Thyroid gland (tissue), 4 donors: ENCODE results near the gene UCHL5. TPM values are rescaled to one million over a fixed set of nuclear protein-coding genes. Genes with fewer than 3 reads are reported as not detected.

ENCODE experiments used
- DNase-seq, 2 donors: peaks; one replicate each; pipeline ENCODE4 v3.0.0-alpha.2; 2019
- H3K27ac ChIP-seq, 3 donors: fragments of 200-600 bp; sonication (generic); 1 replicate in 2 of 3; 2 replicates in 1 of 3; pipeline ENCODE4 v1.5.1; 2016 to 2019; ENCODE audit warnings: mild to moderate bottlenecking in 1 of 3, moderate library complexity in 1 of 3
- H3K27me3 ChIP-seq: fragments of 200-600 bp; sonication (generic); one replicate; pipeline ENCODE4 v1.5.1; 2019
- H3K36me3 ChIP-seq, 2 donors: fragments of 200-600 bp; sonication (generic); one replicate each; pipeline ENCODE4 v1.5.1; 2016 to 2019
- H3K4me1 ChIP-seq, 2 donors: fragments of 200-600 bp; sonication (generic); one replicate each; pipeline ENCODE4 v1.5.1; 2017 to 2019
- H3K4me3 ChIP-seq, 3 donors: fragments of 200-600 bp; sonication (generic); replicated peaks in 1 of 3; 1 replicate in 2 of 3; 2 replicates in 1 of 3; pipeline ENCODE4 v1.5.1; 2016; ENCODE audit warnings: mild to moderate bottlenecking in 1 of 3
- H3K9me3 ChIP-seq: fragments of 200-600 bp; sonication (generic); one replicate; pipeline ENCODE4 v1.5.1; 2017
- CTCF ChIP-seq, 6 experiments: fragments of 200-600 bp in 3 of 6; fragments of 450-650 bp in 3 of 6; sonication (generic) in 3 of 6; IDR thresholded peaks; one replicate each; pipeline ENCODE4 v1.5.1; 2016 to 2019; ENCODE audit warnings: antibody characterized with exemption in 6 of 6, mild to moderate bottlenecking in 2 of 6, inconsistent platforms in 1 of 6, moderate library complexity in 1 of 6
- POLR2A ChIP-seq, 2 donors: fragments of 450-650 bp; IDR thresholded peaks; one replicate each; pipeline ENCODE4 v1.6.1; 2017; ENCODE audit warnings: antibody characterized with exemption in 2 of 2, mild to moderate bottlenecking in 2 of 2, moderate library complexity in 1 of 2
- WGBS, 2 donors: methylation state at CpG; one replicate each; pipeline ENCODE4 v1.1.5; 2017; 5-methylcytosine and 5-hydroxymethylcytosine counted together
- intact Hi-C: fragments of 100-400 bp; cut with DNase I; formaldehyde crosslinking; loops from one replicate; pipeline ENCODE4 v1.15.1; 2023
- total RNA-seq, 4 donors: library from RNA; depleted of rRNA; stranded (reverse); fragments of >200 nt; gene quantifications; one replicate each; pipeline ENCODE4 v1.2.3, GENCODE V29; 2016

The UCHL5 gene, protein sequence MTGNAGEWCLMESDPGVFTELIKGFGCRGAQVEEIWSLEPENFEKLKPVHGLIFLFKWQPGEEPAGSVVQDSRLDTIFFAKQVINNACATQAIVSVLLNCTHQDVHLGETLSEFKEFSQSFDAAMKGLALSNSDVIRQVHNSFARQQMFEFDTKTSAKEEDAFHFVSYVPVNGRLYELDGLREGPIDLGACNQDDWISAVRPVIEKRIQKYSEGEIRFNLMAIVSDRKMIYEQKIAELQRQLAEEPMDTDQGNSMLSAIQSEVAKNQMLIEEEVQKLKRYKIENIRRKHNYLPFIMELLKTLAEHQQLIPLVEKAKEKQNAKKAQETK
- total RNA-seq = 10 to 100 TPM; 24.5 to 31.1 (median 26.2) TPM

DNA sequence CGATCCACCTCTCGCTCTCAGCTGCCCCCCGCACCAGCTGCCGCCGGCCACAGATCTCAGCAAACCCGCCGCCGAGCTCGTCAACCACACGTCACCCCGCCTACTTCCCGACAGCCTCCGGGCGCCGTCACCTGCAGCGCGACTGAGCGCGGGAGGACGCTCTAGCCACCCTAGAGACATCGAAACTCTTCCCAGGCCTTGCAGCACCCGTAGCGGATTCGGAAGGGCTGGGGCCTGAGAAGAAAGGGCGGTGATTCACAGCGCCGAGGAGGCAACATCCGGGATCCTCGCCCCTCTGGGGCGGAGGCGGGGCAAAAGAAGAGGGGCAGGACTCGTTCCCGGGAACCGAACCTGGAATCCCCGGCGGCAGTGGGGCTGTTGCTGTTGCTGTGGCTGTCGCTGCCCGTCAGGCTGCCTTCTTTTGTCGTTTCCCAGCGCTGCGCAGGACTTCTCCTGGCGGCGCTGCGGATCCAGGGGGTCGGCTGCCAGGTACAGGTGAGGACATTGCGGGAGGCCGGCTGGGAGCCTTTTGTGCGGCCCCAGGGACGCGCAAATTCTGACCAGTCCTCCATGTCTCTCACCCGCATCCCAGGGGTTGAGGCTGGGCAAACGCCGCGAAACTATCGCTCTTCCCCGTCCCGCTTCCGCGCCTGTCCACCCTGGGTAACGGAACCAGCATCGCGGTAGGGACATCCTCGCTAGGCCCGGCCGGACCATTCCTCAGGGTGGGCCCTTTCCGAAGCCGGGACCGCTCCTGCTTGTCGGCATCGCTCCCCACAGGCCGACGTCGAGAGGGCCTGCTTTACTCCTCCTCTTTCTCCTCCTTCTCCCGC lies at the start of gene UCHL5, which contains the start of gene RO60:
Gene UCHL5 (minus strand): TSS at position 79 of the 833 bp plus-strand sequence. CDS start 100 bp downstream, outside the sequence.
Gene RO60 (plus strand): TSS at position 331 of the 833 bp plus-strand sequence. CDS start 9,443 bp downstream, outside the sequence.
- H3K36me3 ChIP-seq = no peaks in the 10 kb centered on the region
- 1% methylated on average over 22 to 29 of the region's 74 CpGs for WGBS, 2 donors
- peak within 1 kb of the TSS; percentile 43 to 85 (median 78) for H3K4me3 ChIP-seq
- H3K27me3 ChIP-seq = no peaks in the 10 kb centered on the region
- peak within 1 kb of the TSS; percentile 80 to 97 (median 96) for H3K27ac ChIP-seq
- peak; percentile 96 to 97 for DNase-seq
- H3K9me3 ChIP-seq = no peaks in the 10 kb centered on the region
- intact Hi-C loops = no loop called here
- TF ChIP-seq CTCF (IDR thresholded peaks at IDR 0.05) = peak in 1 of 6 experiments; percentile 22
- TF ChIP-seq POLR2A (IDR thresholded peaks at IDR 0.05) = peak; percentile 48 to 89
- peaks cover 19 to 24% of the 10 kb centered on the region in 2 donors for H3K4me1 ChIP-seq

DNA sequence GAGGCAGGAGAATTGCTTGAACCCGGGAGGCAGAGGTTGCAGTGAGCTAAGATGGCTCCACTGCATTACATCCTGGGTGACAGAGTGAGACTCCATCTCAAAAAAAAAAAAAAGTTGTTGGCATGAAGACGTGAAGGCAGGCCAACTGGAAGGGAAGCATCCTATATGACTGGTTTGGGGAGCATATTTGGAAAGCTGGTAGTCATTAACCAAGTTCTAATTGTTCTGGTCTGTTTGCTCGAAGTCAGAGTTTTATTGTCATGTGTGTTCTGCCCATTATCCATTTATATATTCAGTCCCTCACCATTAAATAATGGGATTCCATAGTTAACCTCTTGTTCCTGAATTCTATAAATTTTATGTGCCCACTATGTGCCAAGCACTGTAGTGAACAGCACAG lies 49.3 kb upstream of the UCHL5 start:
- Histone ChIP-seq H3K36me3 (no peaks in the 10 kb centered on the region), H3K4me3 (no peak overlapping the region), H3K4me1 (peaks cover 11 to 18% of the 10 kb centered on the region in 2 donors), H3K9me3 (no peaks in the 10 kb centered on the region), H3K27me3 (no peaks in the 10 kb centered on the region), H3K27ac (no peak overlapping the region)
- WGBS, 2 donors = 81 to 84% methylated on average over 3 of the region's 3 CpGs
- intact Hi-C loops = no loop called here
- no peak for DNase-seq
- TF ChIP-seq POLR2A (IDR thresholded peaks at IDR 0.05) (no peak), CTCF (IDR thresholded peaks at IDR 0.05) (no peak)

DNA sequence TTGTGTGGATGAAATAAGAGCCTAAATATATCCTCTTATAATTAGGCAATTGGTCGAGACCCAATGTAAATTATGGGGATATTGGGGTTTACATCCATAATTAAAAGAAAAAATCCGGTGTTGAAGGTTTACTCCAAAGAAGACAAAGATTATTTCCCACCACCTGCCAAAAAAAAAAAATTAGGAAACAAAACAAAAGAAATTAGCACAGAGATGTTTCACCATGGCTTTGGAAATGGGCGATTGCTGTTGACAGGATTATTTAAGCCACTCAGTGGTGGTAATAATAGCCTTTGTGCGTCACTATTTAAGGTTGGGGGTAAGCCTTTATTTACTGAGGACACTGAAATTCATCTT lies 46.6 kb upstream of the UCHL5 start:
- H3K9me3 ChIP-seq = no peaks in the 10 kb centered on the region
- peak overlapping the region; percentile 78 to 87 (median 82) for H3K27ac ChIP-seq
- H3K27me3 ChIP-seq = no peaks in the 10 kb centered on the region
- TF ChIP-seq POLR2A (IDR thresholded peaks at IDR 0.05) (no peak), CTCF (IDR thresholded peaks at IDR 0.05) (no peak)
- WGBS, 2 donors = 61 to 62% methylated on average over 4 of the region's 4 CpGs
- H3K36me3 ChIP-seq = no peaks in the 10 kb centered on the region
- peak overlapping the region in 2 of 3 donors; percentile 42 to 82 for H3K4me3 ChIP-seq
- no peak for DNase-seq
- peaks cover 9 to 11% of the 10 kb centered on the region in 2 donors for H3K4me1 ChIP-seq
- intact Hi-C loops = no loop called here

DNA sequence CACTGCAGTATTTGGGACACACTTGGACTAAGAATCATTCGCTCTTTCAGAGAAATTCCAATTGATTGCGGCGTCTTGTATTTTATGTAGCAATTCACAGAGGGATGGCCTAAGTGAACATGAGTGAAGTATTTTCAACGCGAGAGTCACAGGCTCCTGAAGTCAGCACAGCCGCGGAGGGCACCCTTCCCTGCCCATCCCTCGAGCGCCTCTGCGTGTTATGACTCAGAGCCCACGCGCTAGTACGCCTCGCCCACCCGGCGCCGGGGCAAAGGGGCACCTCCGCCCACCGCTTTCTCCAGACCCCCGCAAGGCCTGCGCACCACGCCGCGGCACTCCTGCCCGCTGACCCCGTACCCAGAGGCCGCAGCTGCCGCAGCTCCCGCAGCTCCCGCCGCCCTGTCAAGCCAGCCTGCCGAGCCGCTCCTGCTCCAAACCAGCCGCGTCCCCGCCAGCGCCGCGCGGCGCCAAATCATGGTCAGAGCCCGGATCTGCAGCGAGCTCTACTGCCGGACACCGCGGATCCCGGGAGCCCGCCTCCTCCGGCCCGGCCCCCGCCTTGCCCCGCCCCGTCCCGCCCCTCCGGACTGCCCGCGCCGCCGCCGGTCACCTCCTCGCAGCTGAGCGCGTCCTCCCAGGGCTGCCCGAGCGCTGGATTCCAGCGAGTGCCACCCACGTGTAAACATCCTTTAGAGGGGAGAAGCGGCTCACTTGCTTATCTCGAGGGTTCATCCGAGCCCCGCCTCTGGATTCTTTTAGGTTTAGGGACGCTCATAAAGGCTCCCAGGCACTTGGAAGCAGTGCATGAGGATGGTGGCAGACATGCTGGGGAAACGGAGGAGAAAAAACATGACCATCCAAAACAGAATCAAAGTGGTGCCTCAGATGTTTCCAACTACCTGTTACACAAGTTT lies 46.0 kb upstream of the UCHL5 start, which contains the start of gene GLRX2:
Gene GLRX2 (minus strand): TSS at position 508 of the 914 bp plus-strand sequence. CDS start 32 bp downstream, at position 476.
- peak; percentile 45 to 85 for TF ChIP-seq POLR2A (IDR thresholded peaks at IDR 0.05)
- TF ChIP-seq CTCF (IDR thresholded peaks at IDR 0.05) = peak in 1 of 6 experiments; percentile 8
- intact Hi-C loops = loop anchor here (5.0 kb wide), 1 partner anchor 38 kb away; no protein-coding TSS in a partner anchor
- H3K36me3 ChIP-seq = peaks cover 0 to 5% of the 10 kb centered on the region in 2 donors
- H3K27me3 ChIP-seq = no peaks in the 10 kb centered on the region
- peak; percentile 82 to 87 for DNase-seq
- 2% methylated on average over 23 to 29 of the region's 73 CpGs for WGBS, 2 donors
- peaks cover 9 to 11% of the 10 kb centered on the region in 2 donors for H3K4me1 ChIP-seq
- peak within 1 kb of the TSS; percentile 25 to 82 (median 75) for H3K4me3 ChIP-seq
- H3K27ac ChIP-seq = peak within 1 kb of the TSS; percentile 78 to 87 (median 82)
- H3K9me3 ChIP-seq = no peaks in the 10 kb centered on the region
